HL-60/S4 treated with retinoic acid at 250 ng/mL for 4 days and 3 days (cell line): ENCODE measurements around the gene CD22.

ENCODE experiments used
- in situ Hi-C: fragments of 300-500 bp; cut with MboI; formaldehyde crosslinking; loops from 2 replicates; pipeline ENCODE4 v1.7.0; 2022; ENCODE audit warnings: low sequenced_read_pairs

Gene CD22

DNA sequence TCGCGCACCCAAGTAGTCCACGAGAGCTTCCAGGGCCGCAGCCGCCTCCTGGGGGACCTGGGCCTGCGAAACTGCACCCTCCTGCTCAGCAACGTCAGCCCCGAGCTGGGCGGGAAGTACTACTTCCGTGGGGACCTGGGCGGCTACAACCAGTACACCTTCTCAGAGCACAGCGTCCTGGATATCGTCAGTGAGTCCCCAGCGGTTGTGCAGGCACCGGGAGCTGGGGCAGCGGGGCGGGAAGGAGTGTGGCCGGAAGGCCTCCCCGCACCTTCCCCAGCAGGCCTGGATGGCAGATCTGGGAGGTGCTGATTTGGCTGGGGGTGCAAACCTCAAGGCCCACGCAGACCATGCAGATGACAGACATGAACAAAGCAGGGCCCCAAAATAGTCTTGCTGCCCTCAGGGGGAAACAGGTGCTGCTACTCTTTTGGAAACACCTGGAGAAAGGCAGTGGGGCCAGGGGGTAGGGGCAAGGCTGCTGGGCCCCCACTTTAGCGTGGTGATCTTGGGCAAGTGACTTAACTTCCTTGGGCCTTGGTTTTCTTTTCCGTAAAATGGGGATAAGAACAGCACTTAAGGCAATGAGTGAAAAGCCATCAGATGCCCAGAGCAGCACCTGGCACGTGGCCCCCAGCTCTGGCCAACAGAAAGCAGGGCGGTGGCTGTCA lies 33.1 kb upstream of the CD22 start:
- in situ Hi-C loops, result no loop called here

DNA sequence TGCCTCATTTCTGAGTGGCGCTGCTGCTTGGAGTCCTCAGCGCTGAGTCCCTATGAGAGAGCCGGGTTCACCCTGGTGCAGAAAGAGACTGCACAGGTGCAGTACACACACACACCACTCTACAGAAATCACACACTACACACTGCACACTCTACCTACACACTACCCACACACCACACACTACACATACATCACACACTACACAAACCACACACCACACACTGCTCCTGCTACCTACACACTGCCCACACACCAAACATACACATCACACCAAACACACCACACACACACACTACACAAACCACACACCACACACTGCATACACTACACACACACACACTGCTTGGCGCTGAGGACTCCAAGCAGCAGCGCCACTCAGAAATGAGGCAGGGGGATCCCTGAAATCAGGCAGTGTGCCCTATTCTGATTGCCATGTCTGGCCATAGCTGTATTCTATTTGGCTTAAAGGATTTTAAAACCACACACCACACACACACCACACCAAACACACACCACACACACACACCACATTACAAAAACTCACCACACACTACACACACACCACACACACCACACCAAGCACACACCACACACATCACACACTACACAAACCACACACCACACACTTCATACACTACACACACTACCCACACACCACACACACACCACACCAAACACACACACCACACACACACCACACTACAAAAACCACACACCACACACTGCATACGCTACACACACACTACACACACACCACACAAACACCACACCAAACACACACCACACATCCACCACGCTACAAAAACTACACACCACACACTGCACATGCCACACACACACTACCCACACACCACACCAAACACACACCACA lies 32.1 kb upstream of the CD22 start:
- in situ Hi-C loops, result no loop called here

DNA sequence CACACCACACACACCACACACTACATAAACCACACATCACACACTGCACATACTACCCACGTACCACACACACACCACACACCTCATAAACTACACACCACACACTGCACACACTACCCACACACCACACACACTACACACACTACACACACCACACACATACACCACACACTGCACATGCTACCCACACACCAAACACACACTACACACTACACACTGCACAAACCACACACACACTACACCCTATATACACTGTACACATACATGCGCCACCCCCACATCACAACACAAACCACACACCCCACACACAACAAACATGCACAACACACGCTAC lies 31.5 kb upstream of the CD22 start:
- in situ Hi-C loops, result no loop called here

DNA sequence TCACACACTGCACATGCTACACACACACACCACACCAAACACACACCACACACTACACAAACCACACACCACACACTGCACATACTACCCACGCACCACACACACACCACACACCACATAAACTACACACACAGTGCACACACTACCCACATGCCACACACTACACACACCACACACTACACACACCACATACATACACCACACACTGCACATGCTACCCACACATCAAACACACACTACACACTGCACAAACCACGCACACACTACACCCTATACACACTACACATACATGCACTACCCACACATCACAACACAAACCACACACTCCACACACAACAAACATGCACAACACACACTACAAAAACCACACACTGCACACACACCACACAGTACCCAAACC lies 31.1 kb upstream of the CD22 start:
- in situ Hi-C loops, result no loop called here

DNA sequence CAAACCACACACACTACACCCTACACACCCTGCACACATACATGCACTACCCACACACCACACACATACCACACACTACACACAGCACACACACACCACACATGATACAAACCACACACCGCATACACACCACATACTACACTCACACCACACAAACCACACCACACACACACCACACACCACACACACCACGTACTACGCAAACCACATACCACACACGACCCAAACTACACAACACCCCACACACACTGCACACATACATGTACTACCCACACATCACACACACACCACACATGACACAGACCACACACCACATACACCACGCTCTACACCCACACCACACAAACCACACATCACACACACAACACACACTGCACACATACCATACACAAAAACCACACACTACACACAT lies 30.4 kb upstream of the CD22 start:
- in situ Hi-C loops, result no loop called here

DNA sequence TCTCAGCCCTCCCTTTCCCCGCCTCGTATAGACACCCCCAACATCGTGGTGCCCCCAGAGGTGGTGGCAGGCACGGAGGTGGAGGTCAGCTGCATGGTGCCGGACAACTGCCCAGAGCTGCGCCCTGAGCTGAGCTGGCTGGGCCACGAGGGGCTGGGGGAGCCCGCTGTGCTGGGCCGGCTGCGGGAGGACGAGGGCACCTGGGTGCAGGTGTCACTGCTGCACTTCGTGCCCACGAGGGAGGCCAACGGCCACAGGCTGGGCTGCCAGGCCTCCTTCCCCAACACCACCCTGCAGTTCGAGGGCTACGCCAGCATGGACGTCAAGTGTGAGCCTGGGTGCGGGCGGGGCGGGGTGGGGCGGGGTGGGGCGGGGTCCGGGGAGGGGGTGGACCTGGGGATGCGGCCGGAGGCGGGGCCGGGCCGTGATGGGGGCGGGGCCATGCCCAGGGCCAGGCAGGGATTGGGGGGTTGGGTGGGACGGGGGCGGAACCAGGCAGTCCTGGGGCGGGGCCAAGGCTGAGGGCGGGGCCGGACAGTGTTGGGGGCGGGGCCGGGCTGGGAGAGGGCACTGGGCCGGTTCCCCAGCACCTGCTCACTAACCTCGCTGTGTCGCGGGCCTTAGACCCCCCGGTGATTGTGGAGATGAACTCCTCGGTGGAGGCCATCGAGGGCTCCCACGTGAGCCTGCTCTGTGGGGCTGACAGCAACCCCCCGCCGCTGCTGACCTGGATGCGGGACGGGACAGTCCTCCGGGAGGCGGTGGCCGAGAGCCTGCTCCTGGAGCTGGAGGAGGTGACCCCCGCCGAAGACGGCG lies 29.3 kb upstream of the CD22 start:
- in situ Hi-C loops, result no loop called here

DNA sequence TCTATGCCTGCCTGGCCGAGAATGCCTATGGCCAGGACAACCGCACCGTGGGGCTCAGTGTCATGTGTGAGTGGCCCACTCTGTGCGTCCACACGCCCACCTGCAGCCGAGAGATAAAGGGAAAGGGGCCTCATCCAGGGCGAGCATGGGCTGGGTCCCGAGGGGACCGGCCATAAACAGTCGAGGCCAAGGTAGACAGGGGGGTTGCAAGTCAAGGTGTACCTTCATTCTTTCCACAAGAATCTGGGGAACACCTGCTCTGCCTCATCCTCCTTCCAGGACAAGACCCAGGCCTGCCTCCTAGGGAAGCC lies 28.7 kb upstream of the CD22 start:
- in situ Hi-C loops, result no loop called here

DNA sequence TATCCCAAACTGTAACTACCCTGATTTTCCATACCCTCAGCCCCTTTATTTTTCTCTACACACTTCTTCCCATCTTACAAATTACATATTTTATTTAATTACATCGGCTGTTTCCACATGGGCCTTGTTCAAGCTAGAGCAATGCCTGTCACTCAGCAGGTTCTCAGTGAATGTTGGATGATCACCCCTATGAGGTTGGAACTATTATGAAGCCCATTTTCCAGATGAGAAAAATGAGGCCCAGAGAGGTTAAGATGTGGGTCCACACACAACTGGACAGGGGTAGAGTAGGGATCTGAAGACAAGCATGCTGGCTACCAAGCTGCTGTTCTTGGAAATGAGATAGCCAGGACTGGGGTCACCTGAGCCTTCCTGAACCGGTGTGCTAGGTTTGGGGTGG lies 27.0 kb upstream of the CD22 start:
- in situ Hi-C loops, result no loop called here

DNA sequence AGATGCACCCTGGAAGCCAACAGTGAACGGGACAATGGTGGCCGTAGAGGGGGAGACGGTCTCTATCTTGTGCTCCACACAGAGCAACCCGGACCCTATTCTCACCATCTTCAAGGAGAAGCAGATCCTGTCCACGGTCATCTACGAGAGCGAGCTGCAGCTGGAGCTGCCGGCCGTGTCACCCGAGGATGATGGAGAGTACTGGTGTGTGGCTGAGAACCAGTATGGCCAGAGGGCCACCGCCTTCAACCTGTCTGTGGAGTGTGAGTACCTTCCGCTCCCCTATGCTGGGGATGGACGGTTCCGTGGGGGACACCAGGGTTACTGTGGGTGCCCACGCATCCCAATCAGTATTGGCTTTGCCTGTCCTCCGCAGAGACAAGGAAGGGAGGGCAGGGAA lies 26.5 kb upstream of the CD22 start:
- in situ Hi-C loops, result no loop called here

DNA sequence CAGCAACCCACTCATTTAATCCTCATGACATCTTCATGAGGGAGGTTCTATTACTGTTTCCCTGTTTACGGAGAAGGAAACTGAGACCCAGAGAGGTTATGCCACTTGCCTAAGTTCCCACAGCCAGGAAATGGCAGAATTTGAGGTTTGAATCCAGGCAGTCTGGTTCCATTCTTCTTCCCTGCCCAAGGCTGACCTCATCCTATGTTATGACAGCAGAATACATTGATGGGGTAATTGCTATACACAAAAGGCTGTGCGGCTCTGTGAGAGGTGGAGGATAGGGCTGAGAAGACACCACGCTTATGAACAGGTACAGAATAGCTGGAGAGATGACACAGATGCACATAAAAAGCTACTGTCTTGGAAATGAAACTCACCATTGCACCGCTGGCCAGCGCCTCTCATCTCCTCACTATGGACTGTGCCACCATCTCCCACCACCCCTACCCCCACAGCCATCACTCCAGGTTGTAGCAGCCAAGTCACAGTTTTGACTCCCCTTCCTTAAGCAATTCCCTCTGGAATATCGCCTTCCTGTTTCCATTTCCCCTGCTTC lies 25.6 kb upstream of the CD22 start:
- in situ Hi-C loops, result no loop called here

DNA sequence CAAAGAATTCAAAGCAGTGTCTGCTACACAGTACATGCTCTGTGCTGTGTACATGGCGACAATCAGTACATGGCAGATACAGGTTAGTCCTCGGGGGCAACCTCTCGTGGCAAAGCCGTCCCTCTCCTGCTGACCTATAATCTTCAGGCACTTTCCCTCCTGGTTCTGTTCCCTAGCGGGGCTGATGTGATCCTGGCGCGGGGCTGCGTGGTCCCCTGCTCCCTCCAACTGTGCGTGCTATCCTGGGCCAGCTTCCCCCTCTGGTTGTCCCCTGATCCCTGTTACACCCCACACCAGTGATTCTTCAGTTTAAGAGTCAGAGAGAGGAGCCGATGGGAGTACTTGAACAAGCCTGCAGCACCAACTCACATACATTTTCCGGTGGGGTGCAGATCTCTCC lies 25.0 kb upstream of the CD22 start:
- in situ Hi-C loops, result no loop called here

DNA sequence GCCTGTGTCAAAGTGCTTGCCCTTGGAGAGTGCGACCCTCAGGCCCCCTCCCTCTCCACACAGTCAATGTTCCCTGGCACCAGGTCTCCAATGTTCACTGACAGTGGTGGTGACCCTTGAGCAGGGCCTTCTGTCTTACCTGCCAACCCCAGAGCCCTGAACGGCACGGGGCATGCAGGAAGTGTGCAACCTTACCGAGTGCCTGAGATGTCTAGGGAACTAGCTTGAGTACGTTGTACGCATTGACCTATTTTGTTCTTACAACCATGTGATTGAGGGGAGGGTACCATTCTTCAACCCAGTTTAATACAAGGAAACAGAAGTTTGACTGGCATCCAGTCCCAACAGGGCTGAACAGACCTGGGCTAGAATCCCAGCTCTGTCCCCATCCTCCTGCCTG lies 23.8 kb upstream of the CD22 start:
- in situ Hi-C loops, result no loop called here

DNA sequence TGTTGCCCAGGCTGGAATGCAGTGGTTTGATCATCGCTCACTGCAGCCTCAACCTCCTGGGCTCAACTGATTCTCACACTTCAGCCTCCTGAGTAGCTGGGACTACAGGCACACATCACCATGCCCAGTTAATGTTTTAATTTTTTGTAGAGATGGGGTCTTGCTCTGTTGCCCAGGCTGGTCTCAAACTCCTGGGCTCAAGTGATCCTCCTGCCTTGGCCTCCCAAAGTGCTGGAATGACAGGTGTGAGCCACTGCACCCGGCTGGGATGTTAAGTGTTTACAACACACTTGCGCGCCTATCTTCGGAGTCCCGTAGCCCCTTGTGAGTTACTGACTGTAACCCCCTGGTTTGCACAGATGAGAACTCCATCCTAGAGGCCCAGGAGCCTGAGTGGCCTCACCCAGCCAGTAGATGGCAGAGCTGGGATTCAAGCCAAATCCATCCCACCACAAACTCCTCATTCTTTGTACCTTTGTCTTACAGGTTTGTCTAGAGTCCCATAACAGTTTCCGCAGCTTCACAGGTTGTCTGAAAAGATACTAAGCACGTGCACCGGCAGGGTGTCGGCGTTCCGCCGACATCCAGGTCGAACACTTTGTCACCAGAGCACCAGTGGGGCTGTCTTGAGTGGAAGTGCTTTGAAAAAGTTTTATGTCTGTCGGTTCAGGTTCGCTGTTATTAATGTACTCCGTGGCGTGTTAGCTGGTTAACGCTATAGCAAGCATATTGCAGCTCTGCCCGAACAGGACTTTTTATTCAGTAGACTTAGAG lies 22.3 kb upstream of the CD22 start:
- in situ Hi-C loops, result no loop called here

DNA sequence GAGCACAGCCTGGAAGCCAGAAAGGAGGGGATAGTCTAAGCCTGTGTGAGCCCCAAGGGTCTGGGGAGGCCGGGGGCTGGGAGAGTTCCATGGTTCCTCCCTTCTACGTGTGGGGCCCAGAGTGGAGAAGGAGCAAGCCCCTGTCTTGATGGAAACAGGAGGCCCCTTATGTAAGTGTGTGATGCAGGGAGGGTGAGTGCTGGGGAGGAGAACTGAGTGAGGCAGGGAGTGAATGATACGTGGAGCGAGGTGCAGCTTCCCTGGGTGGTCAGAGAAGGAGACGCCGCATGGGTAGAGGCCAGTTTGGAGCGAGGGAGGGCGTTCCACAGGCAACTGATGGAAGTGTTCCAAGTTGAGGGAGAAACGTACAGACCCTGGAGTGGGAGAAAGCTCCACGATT lies 21.1 kb upstream of the CD22 start:
- in situ Hi-C loops, result no loop called here

DNA sequence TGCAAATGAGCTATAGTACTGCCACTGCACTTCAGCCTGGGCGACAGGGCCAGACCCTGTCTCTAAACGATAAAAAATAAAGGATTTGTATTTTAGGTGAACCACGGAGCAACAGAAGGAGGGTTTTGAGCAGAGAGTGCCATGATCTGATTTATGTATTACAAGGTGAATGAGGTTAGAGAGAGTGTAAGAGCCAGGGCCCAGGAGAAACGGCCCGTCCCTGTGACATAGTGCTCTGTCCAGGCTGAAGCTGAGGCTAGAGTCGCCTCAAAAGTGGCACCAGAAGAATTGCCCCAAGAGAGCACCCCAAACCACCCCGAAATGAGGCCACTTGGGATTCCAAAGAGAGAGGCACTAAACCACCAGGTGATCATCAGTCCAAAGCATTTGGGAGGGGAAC lies 20.1 kb upstream of the CD22 start:
- in situ Hi-C loops, result no loop called here

DNA sequence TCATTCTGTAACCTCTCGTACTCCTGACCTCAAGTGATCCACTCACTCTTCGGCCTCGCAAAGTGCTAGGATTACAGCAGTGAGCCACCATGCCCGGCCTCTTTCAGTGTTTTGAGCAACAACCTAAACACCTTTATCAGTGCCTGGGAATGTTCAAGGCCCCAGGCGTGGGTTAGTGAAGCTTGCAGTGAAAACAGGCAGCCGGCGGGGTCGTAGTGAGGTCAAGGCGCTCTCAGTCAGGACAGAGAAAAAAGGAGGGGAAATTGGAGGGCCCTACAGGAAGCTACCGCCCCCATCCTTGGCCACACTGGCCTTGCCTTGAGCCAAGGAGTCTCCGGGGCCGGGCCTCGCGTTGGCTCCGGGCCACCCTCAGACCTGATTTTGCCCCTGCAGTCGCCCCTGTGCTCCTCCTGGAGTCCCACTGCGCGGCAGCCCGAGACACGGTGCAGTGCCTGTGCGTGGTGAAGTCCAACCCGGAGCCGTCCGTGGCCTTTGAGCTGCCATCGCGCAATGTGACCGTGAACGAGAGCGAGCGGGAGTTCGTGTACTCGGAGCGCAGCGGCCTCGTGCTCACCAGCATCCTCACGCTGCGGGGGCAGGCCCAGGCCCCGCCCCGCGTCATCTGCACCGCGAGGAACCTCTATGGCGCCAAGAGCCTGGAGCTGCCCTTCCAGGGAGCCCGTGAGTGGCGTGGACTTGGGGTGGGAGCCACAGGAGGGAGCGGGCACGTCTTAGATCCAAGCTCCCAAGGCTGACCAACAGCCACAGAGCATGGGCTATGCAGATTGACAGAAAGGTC lies 19.3 kb upstream of the CD22 start:
- in situ Hi-C loops, result no loop called here

DNA sequence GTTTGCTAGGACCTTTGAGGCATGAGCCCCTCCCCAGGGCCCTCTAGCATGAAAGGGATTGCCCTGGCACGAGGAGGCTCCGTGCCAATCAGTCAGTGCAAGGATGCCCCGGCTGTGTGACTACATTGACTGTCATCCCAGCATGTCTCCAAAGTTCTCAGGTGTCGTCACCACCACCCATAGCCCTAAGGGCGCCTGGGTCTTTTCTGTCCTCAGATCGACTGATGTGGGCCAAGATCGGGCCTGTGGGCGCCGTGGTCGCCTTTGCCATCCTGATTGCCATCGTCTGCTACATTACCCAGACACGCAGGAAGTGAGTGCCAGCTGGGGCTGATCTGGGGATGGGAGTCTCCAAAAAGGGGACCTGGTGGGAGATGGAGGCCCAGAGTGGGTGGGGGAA lies 18.7 kb upstream of the CD22 start:
- in situ Hi-C loops, result no loop called here

DNA sequence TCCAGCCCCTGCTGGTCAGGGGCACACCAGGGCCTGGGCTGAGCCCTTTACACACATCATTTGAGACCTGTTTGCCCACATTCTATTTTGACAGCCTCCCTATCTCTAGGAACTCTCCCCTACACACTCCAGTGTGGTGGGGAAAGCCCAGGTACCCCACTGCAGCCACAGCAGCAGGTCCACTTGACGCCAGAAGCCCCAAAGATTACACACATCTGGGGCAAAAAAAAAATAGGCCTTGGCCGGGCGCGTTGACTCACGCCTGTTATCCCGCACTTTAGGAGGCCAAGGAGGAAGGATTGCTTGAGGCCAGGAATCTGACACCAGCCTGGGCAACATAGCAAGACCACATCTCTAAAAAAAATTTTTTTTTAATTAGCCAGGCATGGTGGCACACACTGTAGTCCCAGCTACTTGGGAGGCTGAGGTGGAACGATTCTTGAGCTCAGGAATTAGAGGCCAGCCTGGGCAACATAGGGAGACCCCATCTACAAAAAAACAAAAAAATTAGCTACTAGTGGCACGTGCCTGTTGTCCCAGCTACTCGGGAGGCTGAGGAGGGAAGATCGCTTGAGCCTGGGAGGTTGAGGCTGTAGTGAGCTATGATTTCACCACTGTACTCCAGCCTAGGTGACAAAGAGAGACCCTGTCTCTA lies 18.0 kb upstream of the CD22 start:
- in situ Hi-C loops, result no loop called here

DNA sequence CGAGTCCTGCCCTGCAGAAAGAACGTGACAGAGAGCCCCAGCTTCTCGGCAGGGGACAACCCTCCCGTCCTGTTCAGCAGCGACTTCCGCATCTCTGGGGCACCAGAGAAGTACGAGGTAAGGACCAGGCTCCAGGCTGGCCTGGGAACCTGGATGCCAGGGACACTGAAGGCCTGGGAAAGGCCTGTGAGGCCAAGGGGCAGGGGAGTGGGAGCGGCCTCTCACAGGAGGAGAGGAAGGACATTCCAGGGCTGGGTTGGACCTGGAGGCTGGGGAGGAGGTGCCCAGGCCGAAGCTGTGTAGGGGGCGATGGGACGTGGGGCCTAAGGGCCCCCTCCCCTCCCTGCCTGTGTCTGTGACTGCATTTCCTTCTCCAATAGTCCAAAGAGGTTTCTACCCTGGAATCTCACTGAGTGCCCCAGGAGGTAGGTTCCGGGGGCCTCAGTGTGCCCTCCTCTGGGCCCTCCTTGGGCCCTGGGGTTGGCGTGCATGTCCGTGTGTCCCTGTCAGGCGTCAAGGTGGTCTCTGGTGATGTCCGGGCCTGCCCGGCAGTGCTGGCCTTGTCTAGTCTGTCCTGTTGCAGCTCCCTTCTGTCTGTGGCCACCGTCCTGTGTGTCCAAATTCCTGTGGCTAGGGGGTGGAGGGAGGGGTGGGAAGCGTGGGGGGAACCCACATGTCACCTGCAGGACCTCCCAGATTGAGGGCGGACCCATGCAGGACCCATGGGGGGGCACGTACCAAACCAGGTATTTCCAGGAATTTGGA lies 16.9 kb upstream of the CD22 start:
- in situ Hi-C loops, result no loop called here
